ENCODE data around the gene PLCB4. TPM values are rescaled to one million over a fixed set of nuclear protein-coding genes. Genes with fewer than 3 reads are reported as not detected.
"Not testable (repeated sequence)": the region's sequence is repeated elsewhere in the genome, so short reads cannot be mapped to it uniquely, and the experiment has no call there.

PLCB4 gene
- total and polyA plus RNA-seq, 2 donors (not counting 1 experiment from before 2014, with no cell fraction given), result 7.3 to 13.7 TPM

DNA sequence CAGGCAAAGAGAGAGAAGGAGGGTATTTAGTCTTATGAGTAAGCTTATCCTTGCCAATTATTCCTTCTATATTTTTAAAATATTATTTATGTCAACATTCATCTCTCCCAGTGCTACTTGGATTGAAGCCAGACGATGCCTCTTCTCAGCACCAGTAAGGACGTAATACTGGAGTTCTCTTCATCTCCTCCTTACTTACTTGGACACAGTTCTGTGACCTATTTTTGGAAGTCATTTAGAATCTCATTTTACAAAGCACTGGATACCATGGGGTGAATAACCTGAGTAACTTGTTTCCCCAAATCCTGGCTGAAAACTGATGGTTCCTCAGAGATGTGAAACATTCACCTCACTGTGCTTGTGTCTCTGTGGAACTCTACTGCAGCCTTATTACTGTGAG, 308.1 kb downstream of the PLCB4 start:
- H3K36me3 ChIP-seq (ENCODE audit: control insufficient read depth, insufficient read depth, low read length), result no peaks in the 10 kb centered on the region
- H2AFZ ChIP-seq (ENCODE audit: low read length), result no peak overlapping the region
- no peak overlapping the region for H3K4me2 ChIP-seq (ENCODE audit: extremely low read depth, insufficient read depth, low read length)
- no peak overlapping the region for H3K9ac ChIP-seq (ENCODE audit: insufficient read depth, low read length)
- no peaks in the 10 kb centered on the region for H3K79me2 ChIP-seq (ENCODE audit: control insufficient read depth, insufficient read depth, low read length)
- no peak for DNase-seq (ENCODE audit: low read depth in 2 of 2)
- H3K4me3 ChIP-seq (replicated peaks in 1 of 4; ENCODE audit: control extremely low read depth in 1 of 4, insufficient read depth in 1 of 4, low read depth in 3 of 4, low read length in 4 of 4), result no peak overlapping the region
- H3K27me3 ChIP-seq (ENCODE audit: control insufficient read depth, insufficient read depth, low read length), result no peaks in the 10 kb centered on the region
- no peak overlapping the region for H3K27ac ChIP-seq (ENCODE audit: insufficient read depth, low read length)
- H4K20me1 ChIP-seq (ENCODE audit: control insufficient read depth, extremely low read depth, insufficient read depth, low read length), result no peaks in the 10 kb centered on the region
- no peaks in the 10 kb centered on the region for H3K9me3 ChIP-seq (ENCODE audit: control insufficient read depth, insufficient read depth, low read depth, low read length)
- no peaks in the 10 kb centered on the region for H3K4me1 ChIP-seq (ENCODE audit: control insufficient read depth, extremely low read depth, insufficient read depth, low read length)
- TF ChIP-seq, protein P1, sequence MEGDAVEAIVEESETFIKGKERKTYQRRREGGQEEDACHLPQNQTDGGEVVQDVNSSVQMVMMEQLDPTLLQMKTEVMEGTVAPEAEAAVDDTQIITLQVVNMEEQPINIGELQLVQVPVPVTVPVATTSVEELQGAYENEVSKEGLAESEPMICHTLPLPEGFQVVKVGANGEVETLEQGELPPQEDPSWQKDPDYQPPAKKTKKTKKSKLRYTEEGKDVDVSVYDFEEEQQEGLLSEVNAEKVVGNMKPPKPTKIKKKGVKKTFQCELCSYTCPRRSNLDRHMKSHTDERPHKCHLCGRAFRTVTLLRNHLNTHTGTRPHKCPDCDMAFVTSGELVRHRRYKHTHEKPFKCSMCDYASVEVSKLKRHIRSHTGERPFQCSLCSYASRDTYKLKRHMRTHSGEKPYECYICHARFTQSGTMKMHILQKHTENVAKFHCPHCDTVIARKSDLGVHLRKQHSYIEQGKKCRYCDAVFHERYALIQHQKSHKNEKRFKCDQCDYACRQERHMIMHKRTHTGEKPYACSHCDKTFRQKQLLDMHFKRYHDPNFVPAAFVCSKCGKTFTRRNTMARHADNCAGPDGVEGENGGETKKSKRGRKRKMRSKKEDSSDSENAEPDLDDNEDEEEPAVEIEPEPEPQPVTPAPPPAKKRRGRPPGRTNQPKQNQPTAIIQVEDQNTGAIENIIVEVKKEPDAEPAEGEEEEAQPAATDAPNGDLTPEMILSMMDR (conservative IDR thresholded peaks at IDR 0.05 in 1 of 2, IDR thresholded peaks at IDR 0.05 in 1 of 2; ENCODE audit: low read depth in 1 of 2, low read length in 2 of 2), result no peak
- no peak for TF ChIP-seq EZH2 (IDR thresholded peaks at IDR 0.05; ENCODE audit: low read length, missing control alignments)

DNA sequence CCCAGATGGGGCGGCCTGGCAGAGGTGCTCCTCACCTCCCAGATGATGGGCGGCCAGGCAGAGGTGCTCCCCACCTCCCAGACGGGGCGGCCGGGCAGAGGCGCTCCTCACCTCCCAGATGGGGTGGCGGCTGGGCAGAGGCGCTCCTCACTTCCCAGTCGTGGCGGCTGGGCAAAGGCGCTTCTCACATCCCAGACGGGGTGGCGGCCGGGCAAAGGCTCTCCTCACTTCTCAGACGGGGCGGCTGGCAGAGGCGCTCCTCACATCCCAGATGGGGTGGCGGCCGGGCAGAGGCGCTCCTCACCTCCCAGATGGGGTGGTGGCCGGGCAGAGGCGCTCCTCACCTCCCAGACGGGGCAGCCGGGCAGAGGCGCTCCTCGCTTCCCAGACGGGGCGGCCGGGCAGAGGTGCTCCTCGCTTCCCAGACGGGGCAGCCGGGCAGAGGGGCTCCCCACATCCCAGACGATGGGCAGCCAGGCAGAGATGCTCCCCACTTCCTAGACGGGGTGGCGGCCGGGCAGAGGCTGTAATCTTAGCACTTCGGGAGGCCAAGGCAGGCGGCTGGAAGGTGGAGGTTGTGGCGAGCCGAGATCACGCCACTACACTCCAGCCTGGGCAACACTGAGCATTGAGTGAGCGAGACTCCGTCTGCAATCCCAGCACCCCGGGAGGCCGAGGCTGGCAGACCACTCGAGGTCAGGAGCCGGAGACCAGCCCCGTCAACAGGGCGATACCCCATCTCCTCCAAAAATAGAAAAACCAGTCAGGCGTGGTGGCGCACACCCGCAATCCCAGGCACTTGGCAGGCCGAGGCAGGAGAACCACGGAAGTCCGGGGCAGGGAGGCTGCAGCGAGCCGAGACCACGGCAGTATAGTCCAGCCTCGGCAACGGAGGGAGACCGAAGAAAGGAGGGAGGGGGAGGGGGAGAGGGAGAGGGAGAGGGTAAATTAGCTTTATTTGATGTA, 316.7 kb downstream of the PLCB4 start:
- not testable (repeated sequence) for H3K4me2 ChIP-seq (ENCODE audit: extremely low read depth, insufficient read depth, low read length); H3K27me3 ChIP-seq (ENCODE audit: control insufficient read depth, insufficient read depth, low read length); H2AFZ ChIP-seq (ENCODE audit: low read length); H3K4me3 ChIP-seq (replicated peaks in 1 of 4; ENCODE audit: control extremely low read depth in 1 of 4, insufficient read depth in 1 of 4, low read depth in 3 of 4, low read length in 4 of 4); H3K9ac ChIP-seq (ENCODE audit: insufficient read depth, low read length); H3K79me2 ChIP-seq (ENCODE audit: control insufficient read depth, insufficient read depth, low read length); H3K4me1 ChIP-seq (ENCODE audit: control insufficient read depth, extremely low read depth, insufficient read depth, low read length); H4K20me1 ChIP-seq (ENCODE audit: control insufficient read depth, extremely low read depth, insufficient read depth, low read length); DNase-seq (ENCODE audit: low read depth in 2 of 2); H3K27ac ChIP-seq (ENCODE audit: insufficient read depth, low read length); H3K9me3 ChIP-seq (ENCODE audit: control insufficient read depth, insufficient read depth, low read depth, low read length); H3K36me3 ChIP-seq (ENCODE audit: control insufficient read depth, insufficient read depth, low read length)

DNA sequence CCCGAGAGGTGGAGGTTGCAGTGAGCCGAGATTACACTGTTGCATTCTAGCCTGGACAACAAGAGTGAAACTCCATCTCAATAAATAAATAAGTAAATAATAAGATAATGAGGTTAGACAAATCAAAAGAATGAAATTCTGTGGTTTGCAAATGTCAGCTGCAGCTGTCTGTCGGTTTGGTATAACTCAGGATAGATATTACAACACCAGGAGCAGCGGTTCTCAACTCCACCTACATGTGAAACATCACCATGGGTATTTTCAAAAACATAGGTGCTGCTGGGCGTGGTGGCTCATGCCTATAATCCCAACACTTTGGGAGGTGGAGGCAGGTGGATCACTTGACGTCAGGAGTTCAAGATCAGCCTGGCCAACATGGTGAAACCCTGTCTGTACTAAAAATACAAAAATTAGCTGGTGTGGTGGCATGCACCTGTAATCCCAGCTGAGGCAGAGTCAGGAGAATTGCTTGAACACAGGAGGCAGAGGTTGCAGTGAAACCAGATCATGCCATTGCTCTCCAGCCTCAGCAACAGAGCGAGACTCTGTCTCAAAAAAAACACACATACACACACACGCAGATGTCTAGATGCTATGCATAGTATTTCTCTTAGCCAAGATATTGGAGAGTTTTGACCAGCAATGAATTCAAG, 319.4 kb downstream of the PLCB4 start:
- no peaks in the 10 kb centered on the region for H4K20me1 ChIP-seq (ENCODE audit: control insufficient read depth, extremely low read depth, insufficient read depth, low read length)
- H3K27ac ChIP-seq (ENCODE audit: insufficient read depth, low read length), result no peak overlapping the region
- no peaks in the 10 kb centered on the region for H3K36me3 ChIP-seq (ENCODE audit: control insufficient read depth, insufficient read depth, low read length)
- H3K4me3 ChIP-seq (replicated peaks in 1 of 4; ENCODE audit: control extremely low read depth in 1 of 4, insufficient read depth in 1 of 4, low read depth in 3 of 4, low read length in 4 of 4), result no peak overlapping the region
- H3K4me2 ChIP-seq (ENCODE audit: extremely low read depth, insufficient read depth, low read length), result no peak overlapping the region
- TF ChIP-seq, protein P1 (conservative IDR thresholded peaks at IDR 0.05 in 1 of 2, IDR thresholded peaks at IDR 0.05 in 1 of 2; ENCODE audit: low read depth in 1 of 2, low read length in 2 of 2), result no peak
- no peak for TF ChIP-seq EZH2 (IDR thresholded peaks at IDR 0.05; ENCODE audit: low read length, missing control alignments)
- no peaks in the 10 kb centered on the region for H3K9me3 ChIP-seq (ENCODE audit: control insufficient read depth, insufficient read depth, low read depth, low read length)
- H2AFZ ChIP-seq (ENCODE audit: low read length), result no peak overlapping the region
- H3K9ac ChIP-seq (ENCODE audit: insufficient read depth, low read length), result no peak overlapping the region
- no peaks in the 10 kb centered on the region for H3K27me3 ChIP-seq (ENCODE audit: control insufficient read depth, insufficient read depth, low read length)
- H3K4me1 ChIP-seq (ENCODE audit: control insufficient read depth, extremely low read depth, insufficient read depth, low read length), result peaks cover 4% of the 10 kb centered on the region
- DNase-seq (ENCODE audit: low read depth in 2 of 2), result no peak
- no peaks in the 10 kb centered on the region for H3K79me2 ChIP-seq (ENCODE audit: control insufficient read depth, insufficient read depth, low read length)

Data from fibroblast of lung (primary cell).